GM21360 (cell line): ENCODE data around the gene SFN.
"Not testable (repeated sequence)": the region's sequence is repeated elsewhere in the genome, so short reads cannot be mapped to it uniquely, and the experiment has no call there.

Experiments used
- ATAC-seq: cut with Tn5 transposase; IDR thresholded peaks from one replicate; pipeline ENCODE4 v1.9.1; 2021; ENCODE audit warnings: mild to moderate bottlenecking, moderate library complexity; ENCODE audit not compliant: unreplicated experiment

The SFN gene

DNA sequence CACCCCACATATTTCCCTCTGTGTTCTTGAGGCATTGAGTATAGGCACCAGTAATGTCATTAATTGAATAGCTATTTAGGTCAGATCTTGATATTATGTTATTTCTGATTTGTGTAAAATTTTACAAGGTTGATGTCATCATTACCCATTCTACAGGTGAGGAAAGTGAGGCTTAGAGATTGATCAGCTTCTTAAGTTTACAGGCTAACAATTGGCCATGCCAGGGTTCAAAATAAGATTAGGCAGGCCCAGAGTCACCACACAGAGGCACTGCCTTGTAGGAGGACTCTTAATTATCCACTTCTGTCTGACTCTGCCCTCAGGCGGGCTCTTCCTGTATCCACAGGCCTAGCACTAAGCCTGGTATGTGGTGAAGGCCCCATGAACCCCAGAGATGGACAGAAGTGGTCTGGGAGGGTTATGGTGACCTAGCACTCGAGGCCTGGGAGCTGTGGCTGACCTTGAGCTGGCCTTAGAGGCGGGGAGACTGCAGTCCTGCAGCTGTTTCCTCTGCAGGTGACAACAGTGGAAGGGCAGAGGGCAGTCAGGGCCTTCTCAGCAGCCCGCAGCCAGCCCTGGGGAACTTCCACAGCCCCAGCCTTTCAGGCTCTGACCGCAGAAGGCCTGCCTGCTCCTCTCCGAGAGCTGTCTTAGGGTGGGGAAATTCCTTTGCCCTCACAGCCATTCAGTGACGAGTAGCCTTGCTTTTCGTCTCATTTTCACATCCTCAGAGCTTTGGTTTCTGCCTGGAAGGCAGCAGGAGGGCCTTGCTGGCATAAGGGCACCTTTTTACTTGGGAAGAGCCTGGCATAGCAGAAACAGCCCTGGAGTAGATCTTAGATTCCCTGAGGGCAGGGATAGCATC lies 24.2 kb upstream of the SFN start:
- ATAC-seq: peak; percentile 81

DNA sequence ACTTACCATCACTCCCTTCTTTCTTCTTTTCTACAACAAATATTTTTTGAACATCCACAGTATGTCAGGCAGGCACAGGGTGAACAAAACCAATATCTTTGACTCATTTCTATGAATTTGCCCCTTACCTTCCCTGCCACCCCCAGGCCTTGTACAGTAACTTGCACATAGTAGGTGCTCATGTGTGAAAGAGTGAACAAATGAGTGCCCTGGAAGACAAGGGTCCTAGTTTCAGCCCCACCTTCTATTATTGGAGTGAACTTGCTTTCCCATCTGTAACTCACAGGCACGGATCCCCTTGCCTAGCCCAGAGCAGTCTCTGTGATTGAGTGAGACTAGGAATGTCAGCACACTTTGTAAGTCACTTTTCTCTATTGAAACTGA lies 23.6 kb upstream of the SFN start:
- ATAC-seq: peak; percentile 8

DNA sequence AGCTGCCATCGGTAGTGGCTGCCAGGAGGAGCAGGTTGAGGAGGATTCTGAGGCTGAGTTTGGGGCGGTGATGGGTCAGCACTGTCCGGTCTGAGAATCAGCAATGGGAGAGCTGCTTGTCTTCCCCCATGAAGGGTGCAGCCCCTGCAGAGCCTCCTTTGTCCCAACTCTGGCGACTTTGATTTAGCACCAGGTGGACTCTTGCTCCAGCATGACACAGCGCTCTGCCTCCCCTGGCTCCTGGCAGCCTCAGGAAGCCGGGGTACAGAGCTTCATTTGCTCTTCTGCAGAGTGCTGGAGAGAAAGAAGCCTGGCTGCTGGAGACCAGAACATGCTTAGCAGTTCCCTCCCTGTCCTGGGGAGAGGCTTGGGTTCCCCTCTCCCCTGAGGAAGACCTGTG lies 23.2 kb upstream of the SFN start:
- ATAC-seq: no peak

- no peak for ATAC-seq
Observed at GRCh38 chr1:26844424-26845196, 18.3 kb upstream of the SFN start.

GRCh38 chr1:26847826-26848225 lies 15.1 kb upstream of the SFN start:
- not testable (repeated sequence) for ATAC-seq

DNA sequence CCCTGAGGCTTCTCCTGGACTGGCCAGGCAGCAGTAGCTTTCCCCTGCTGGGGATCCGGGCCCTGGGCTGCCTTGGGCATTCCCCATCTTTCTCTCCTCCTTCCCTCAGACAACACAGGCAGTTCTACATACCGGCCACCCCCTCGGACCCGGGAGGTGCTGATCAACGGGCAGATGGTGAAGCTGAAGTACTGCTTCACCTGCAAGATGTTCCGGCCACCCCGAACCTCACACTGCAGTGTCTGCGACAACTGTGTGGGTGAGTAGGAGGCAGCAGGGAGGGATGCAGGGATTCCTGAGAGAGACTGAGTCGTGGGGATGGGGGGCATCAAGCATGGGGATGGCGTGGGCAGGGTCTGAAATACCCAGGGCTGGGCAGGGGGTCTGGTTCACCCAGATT lies 14.4 kb upstream of the SFN start:
- no peak for ATAC-seq

DNA sequence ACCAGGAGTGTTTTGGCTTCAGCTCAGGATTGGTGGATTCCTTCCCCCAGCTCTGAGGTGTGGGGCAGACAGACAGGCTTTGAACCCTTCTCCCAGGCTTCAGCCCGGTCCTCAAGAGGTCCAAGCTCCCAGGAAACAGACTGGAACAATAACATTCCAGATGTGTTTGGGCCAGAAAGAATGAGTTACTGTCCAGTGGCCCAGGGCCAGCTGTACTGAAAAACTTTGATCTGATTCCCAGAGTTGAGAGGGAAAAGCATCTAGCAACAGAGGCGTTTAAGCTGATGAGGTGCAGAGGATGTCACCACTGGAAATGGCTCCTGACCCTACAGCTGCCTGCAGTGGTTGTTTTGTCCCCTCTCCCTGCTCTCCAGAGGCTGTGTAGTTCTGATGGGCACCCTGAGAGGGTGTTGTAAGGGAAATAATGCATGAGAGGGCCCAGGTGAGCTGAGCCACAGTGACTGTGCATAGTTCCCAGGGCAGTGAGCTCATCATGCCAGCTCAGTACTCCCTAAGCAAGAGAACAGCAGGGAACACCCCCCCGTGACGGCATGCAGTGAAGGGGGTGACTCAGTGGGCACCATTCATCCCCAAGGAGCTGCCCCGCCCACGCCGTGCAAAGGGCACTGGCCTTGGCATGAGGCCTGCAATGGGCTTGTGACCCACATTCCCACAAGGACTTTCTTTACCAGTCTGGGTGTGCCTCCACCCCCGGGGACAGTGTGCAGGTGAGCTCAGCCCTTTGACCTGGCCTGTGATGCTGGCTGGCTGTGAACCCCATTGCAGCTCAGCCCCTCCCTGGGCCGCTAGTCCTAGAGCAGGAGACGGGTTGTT lies 13.8 kb upstream of the SFN start:
- no peak for ATAC-seq

- no peak for ATAC-seq
Observed at GRCh38 chr1:26851106-26851684, 11.8 kb upstream of the SFN start.

DNA sequence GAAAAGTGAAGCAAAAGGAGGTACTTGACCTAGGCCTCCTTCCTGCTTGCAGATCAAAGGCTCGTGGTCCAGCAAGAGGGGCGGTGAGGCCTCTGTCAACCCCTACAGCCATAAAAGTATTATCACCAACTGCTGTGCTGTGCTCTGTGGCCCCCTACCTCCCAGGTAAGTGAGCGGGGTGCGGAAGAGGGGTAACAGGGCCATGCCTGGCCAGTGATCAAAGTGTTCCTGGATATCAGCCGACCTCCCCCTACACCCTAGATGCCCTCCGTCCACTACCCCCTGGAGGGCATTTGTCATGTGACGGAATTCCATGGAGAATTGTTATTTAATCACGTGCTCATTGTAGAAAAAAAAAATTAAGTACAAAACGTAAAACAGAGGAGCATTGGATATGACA lies 10.2 kb upstream of the SFN start:
- no peak for ATAC-seq

GRCh38 chr1:26853156-26853555 lies 9.8 kb upstream of the SFN start:
- no peak for ATAC-seq

GRCh38 chr1:26853600-26853999 lies 9.3 kb upstream of the SFN start:
- no peak for ATAC-seq

DNA sequence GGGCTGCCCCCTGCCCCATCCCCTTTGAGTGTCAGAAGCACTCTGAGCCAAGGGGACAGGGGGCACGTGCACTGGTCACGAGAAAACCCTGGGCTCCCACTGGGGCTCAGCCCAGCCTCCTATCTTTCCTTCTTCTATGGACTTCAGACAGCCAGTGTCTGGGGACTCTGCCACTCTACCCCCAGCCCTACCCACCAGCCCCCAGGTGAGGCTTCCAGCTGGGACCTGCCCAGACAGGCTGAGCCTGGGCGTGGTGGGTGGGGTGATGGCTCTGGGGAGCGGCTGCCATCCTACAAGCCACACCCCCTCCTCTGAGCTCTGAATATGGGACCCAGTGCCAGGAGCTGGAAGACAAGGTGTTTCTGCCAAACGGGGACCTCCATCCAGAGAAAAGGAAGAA lies 8.0 kb upstream of the SFN start:
- no peak for ATAC-seq

GRCh38 chr1:26855636-26856035 lies 7.3 kb upstream of the SFN start:
- ATAC-seq: no peak

- no peak for ATAC-seq
Observed at GRCh38 chr1:26856181-26856580, 6.8 kb upstream of the SFN start.

- no peak for ATAC-seq
Observed at GRCh38 chr1:26856604-26857469, 6.1 kb upstream of the SFN start.

DNA sequence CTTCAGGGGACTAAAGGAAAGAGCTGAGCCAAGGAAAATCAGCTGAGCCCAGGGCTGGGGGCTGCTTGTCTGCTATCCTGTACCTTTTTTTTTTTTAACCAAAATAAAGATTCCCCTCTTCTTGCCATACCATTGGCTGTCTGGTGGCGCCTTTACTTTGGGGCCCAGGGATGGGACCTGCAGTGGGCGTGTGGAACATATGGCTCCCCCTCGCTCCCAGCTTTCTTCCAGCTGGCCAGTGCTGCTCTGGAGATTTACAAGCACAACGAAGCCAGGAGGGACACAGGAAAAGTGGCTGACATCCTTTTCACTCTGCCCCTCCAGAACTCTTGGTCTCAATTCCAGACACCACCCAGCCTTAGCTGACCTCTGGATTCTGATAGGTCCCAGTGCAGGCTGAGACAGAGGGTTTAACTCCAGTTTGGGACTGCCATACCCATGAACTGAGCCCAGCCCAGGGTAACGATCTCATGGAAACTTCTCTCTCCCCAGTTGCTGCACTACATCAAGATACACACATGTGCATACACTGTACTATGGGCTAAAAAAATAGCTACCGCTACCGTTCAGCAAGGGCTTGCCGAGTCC lies 5.4 kb upstream of the SFN start:
- no peak for ATAC-seq

GRCh38 chr1:26858160-26858559 lies 4.8 kb upstream of the SFN start:
- no peak for ATAC-seq

DNA sequence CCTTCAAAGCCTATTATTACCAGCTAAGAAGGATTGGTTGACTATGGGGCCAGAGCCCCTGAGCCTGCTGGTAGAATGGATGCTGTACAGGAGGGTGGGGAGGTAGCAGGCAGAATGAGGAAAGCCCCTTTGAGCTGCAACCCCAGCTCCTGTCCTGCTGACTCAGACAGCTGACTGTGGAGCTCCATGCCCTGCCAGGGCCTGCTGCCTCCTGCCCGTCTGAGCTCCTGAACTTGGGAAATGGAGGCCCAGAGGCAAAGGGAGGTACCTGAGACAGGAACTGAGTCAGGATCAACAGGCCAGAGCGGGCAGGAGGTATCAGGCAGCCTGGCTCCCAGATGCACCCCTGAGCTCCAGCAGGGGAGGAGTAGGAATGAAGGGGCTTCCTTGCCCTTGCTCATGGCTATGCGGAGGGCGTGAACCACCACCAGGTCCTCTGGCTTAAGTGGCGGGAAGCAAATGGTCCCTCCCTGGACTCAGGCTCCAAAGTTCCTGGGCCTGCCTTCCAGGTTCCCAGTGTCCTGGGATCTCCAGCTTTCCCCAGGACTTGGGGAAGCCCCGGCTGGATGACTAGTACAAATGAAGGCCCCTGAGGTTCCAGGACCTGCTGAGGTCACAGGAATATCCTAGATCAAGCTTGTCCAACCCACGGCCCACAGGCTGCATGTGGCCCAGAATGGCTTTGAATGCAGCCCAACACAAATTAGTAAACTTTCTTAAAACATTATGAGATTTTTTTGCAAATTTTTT lies 3.9 kb upstream of the SFN start:
- no peak for ATAC-seq

DNA sequence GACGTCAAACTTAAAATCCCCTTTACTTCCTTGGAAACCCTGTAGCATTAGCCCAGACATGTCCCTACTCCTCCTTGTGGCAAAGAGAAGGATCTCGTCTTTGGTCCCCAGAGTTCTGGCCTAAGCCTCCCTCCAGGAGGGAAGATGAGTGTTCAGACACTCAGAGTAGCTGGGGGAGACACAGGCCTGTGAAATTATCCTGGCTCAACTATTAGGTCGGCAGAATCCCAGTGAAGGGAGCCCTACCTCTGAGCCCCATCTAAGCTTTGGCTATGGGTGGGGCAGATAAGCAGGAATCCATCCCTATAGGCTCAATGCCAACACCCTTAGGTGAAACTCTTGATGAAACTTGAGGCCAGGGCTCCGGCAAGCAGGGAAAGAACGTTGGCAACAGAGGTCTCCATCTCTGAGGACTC lies 1.7 kb upstream of the SFN start:
- no peak for ATAC-seq
